Naive thymus-derived CD4-positive, alpha-beta T cell (primary cell): Measurements from ENCODE around the gene CLN3. TPM values are rescaled to one million over a fixed set of nuclear protein-coding genes. Genes with fewer than 3 reads are reported as not detected.

Source experiments
- ATAC-seq: fragments of 150-1000 bp; cut with Tn5 transposase; 2 replicates; pipeline ENCODE4 v1.10.0; 2021; ENCODE audit warnings: mild to moderate bottlenecking, moderate library complexity
- CTCF ChIA-PET: fragments of 350-600 bp; sonication (Branson Sonifier 250); formaldehyde crosslinking; loops from one replicate; lab custom pipeline; 2021; ENCODE audit warnings: antibody characterized with exemption; lab: Charles Lee
- POLR2A ChIA-PET: fragments of 350-600 bp; sonication (Branson Sonifier 250); formaldehyde crosslinking; loops from one replicate; lab custom pipeline; 2021; ENCODE audit warnings: antibody characterized with exemption, inconsistent platforms; lab: Charles Lee
- DNase-seq, 9 donors: peaks; one replicate each; pipeline versions ENCODE4 v3.0.0 to v3.0.0-alpha.2; 2020 to 2022; ENCODE audit warnings: mixed read lengths in 1 of 9
- H3K27ac ChIP-seq: one replicate; pipeline ENCODE4 v1.7.0; 2013; ENCODE audit warnings: mild to moderate bottlenecking, low read depth, low read length, moderate library complexity
- H3K27me3 ChIP-seq, 2 donors: one replicate each; pipeline ENCODE4 v1.7.0; 2013; ENCODE audit warnings: low read length in 2 of 2, mild to moderate bottlenecking in 2 of 2, moderate library complexity in 2 of 2; ENCODE audit not compliant: control insufficient read depth in 2 of 2, insufficient read depth in 2 of 2
- H3K36me3 ChIP-seq, 3 experiments: 1 replicate in 2 of 3; 2 replicates in 1 of 3; pipeline ENCODE4 v1.7.0; 2013; ENCODE audit warnings: low read length in 3 of 3, mild to moderate bottlenecking in 3 of 3, moderate library complexity in 1 of 3; ENCODE audit not compliant: insufficient read depth in 3 of 3, control insufficient read depth in 2 of 3
- H3K4me1 ChIP-seq, 2 donors: one replicate each; pipeline ENCODE4 v1.7.0; 2013; ENCODE audit warnings: low read length in 2 of 2, mild to moderate bottlenecking in 2 of 2, moderate library complexity in 1 of 2; ENCODE audit not compliant: control insufficient read depth in 2 of 2, insufficient read depth in 2 of 2
- H3K4me3 ChIP-seq: 2 replicates; pipeline ENCODE4 v1.7.0; 2013; ENCODE audit warnings: mild to moderate bottlenecking, low read length
- H3K9me3 ChIP-seq, 3 experiments: 1 replicate in 2 of 3; 2 replicates in 1 of 3; pipeline ENCODE4 v1.7.0; 2013; ENCODE audit warnings: low read length in 3 of 3; ENCODE audit not compliant: control insufficient read depth in 2 of 3
- H3K27ac Mint-ChIP-seq, 9 donors: one replicate each; pipeline ENCODE4 v1.8.0; 2020 to 2022; ENCODE audit warnings: mixed read lengths in 9 of 9, mild to moderate bottlenecking in 8 of 9, moderate library complexity in 5 of 9, inconsistent platforms in 2 of 9
- H3K27me3 Mint-ChIP-seq, 5 donors: one replicate each; pipeline ENCODE4 v1.8.0; 2021 to 2022; ENCODE audit warnings: mixed read lengths in 5 of 5, mild to moderate bottlenecking in 1 of 5
- H3K36me3 Mint-ChIP-seq, 5 donors: one replicate each; pipeline ENCODE4 v1.8.0; 2020 to 2022; ENCODE audit warnings: mixed read lengths in 5 of 5, mild to moderate bottlenecking in 3 of 5, inconsistent platforms in 1 of 5
- H3K4me1 Mint-ChIP-seq, 7 donors: one replicate each; pipeline ENCODE4 v1.8.0; 2020 to 2022; ENCODE audit warnings: mixed read lengths in 7 of 7, mild to moderate bottlenecking in 3 of 7, inconsistent platforms in 1 of 7
- H3K4me3 Mint-ChIP-seq, 10 donors: one replicate each; pipeline ENCODE4 v1.8.0; 2020 to 2022; ENCODE audit warnings: mild to moderate bottlenecking in 10 of 10, mixed read lengths in 10 of 10, moderate library complexity in 6 of 10, inconsistent platforms in 2 of 10
- H3K9me3 Mint-ChIP-seq, 11 donors: one replicate each; pipeline ENCODE4 v1.8.0; 2020 to 2022; ENCODE audit warnings: mixed read lengths in 11 of 11, mild to moderate bottlenecking in 4 of 11, inconsistent platforms in 1 of 11, moderate library complexity in 1 of 11
- intact Hi-C, 2 donors: fragments of 100-400 bp; cut with micrococcal nuclease; formaldehyde crosslinking; loops; one replicate each; pipeline ENCODE4 v1.15.1; 2023
- polyA plus RNA-seq, 2 donors: library from polyadenylated mRNA; unstranded; fragments of 300-500 nt; fragmentation: Illumina TruSeq; gene quantifications; one replicate each; pipeline ENCODE4 v1.2.3, GENCODE V29; 2021
- total RNA-seq, 6 experiments: library from RNA in 5 of 6; stranded (reverse) in 5 of 6; gene quantifications; 1 replicate in 5 of 6; 2 replicates in 1 of 6; pipeline ENCODE4 v1.2.3 and lab custom pipeline; 2021 to 2026

The CLN3 gene
- total RNA-seq (10 to 100 TPM; 56.5 to 76.3 (median 70.7) TPM), polyA plus RNA-seq (10 to 100 TPM; 16.0 to 27.3 TPM), total RNA-seq (lab: John Stamatoyannopoulos, UW) (14.3 reads per million, percentile 43 among the genes with 10 or more reads in this experiment)

- peak within 1 kb of the TSS; percentile 95 to 100 (median 98) for H3K4me3 Mint-ChIP-seq
- DNase-seq (peak; percentile 73 to 95 (median 93)), ATAC-seq (peak; percentile 78)
- POLR2A ChIA-PET: interaction anchor here (0.6 to 5.2 kb wide), 12 partner anchors 12 to 1629 kb away, joined by 3 to 72 read pairs (median 4); partner anchors contain the start of gene SGF29
- Histone ChIP-seq H3K36me3 (peaks cover 9 to 31% (median 17%) of the 10 kb centered on the region in 3 experiments), H3K9me3 (no peaks in the 10 kb centered on the region), H3K4me1 (peaks cover 31 to 40% of the 10 kb centered on the region in 2 donors), H3K27me3 (no peaks in the 10 kb centered on the region), H3K27ac (peak within 1 kb of the TSS; percentile 95), H3K4me3 (peak within 1 kb of the TSS; percentile 98)
- H3K27ac Mint-ChIP-seq: peak within 1 kb of the TSS; percentile 99 to 100 (median 100)
- CTCF ChIA-PET: interaction anchor here (0.6 to 2.2 kb wide), 7 partner anchors 8 to 212 kb away, joined by 3 to 10 read pairs (median 3); no protein-coding TSS in a partner anchor
- H3K4me1 Mint-ChIP-seq: peaks cover 41 to 77% (median 62%) of the 10 kb centered on the region in 7 donors
- intact Hi-C loops: loop anchor here in 1 of 2 donors (1.0 to 10.0 kb wide), 6 partner anchors 62 to 353 kb away; partner anchors contain the start of genes SBK1, TUFM and XPO6
- peaks cover 0 to 20% (median 4%) of the 10 kb centered on the region in 5 donors for H3K36me3 Mint-ChIP-seq
- peaks cover 0 to 4% (median 0%) of the 10 kb centered on the region in 11 donors for H3K9me3 Mint-ChIP-seq
- H3K27me3 Mint-ChIP-seq: no peaks in the 10 kb centered on the region
Observed at GRCh38 chr16:28491970-28492474, at the start of gene CLN3. CLN3 (minus strand) TSS chr16:28492074; CDS start chr16:28491759, 315 bp downstream.

- DNase-seq (no peak), ATAC-seq (no peak)
- H3K4me3 Mint-ChIP-seq: no peak overlapping the region
- H3K9me3 ChIP-seq: no peaks in the 10 kb centered on the region
- H3K4me1 Mint-ChIP-seq: peaks cover 5 to 51% (median 26%) of the 10 kb centered on the region in 7 donors
- no peak overlapping the region for H3K4me3 ChIP-seq
- ChIA-PET CTCF (interaction anchor here (0.6 kb wide), 1 partner anchor 235 kb away, joined by 7 read pairs; no protein-coding TSS in a partner anchor), POLR2A (interaction anchor here (1.5 kb wide), 1 partner anchor 16 kb away, joined by 6 read pairs; no protein-coding TSS in a partner anchor)
- peaks cover 3 to 4% of the 10 kb centered on the region in 2 donors for H3K4me1 ChIP-seq
- H3K27ac ChIP-seq: no peak overlapping the region
- intact Hi-C loops: no loop called here
- no peaks in the 10 kb centered on the region for H3K27me3 Mint-ChIP-seq
- peak overlapping the region in 4 of 9 donors; percentile 34 to 60 (median 42) for H3K27ac Mint-ChIP-seq
- H3K9me3 Mint-ChIP-seq: peaks cover 0 to 1% (median 0%) of the 10 kb centered on the region in 11 donors
- no peaks in the 10 kb centered on the region for H3K27me3 ChIP-seq
- H3K36me3 Mint-ChIP-seq: no peaks in the 10 kb centered on the region
- H3K36me3 ChIP-seq: no peaks in the 10 kb centered on the region
Observed at GRCh38 chr16:28540346-28540745, 48.5 kb upstream of the CLN3 start.

GRCh38 chr16:28538733-28539596 lies 47.1 kb upstream of the CLN3 start, which contains the start of gene NUPR1:
NUPR1 (minus strand) TSS chr16:28538974; CDS start chr16:28538907, 67 bp downstream.
- DNase-seq: no peak
- Histone ChIP-seq H3K36me3 (no peaks in the 10 kb centered on the region), H3K27me3 (no peaks in the 10 kb centered on the region), H3K27ac (no peak within 1 kb of the TSS), H3K4me3 (no peak within 1 kb of the TSS), H3K9me3 (no peaks in the 10 kb centered on the region), H3K4me1 (peaks cover 17 to 18% of the 10 kb centered on the region in 2 donors)
- Mint-ChIP-seq H3K36me3 (peaks cover 0 to 6% (median 4%) of the 10 kb centered on the region in 5 donors), H3K27me3 (no peaks in the 10 kb centered on the region), H3K4me1 (peaks cover 18 to 65% (median 40%) of the 10 kb centered on the region in 7 donors), H3K4me3 (peak within 1 kb of the TSS in 1 of 10 donors; percentile 2), H3K9me3 (peaks cover 0 to 4% (median 0%) of the 10 kb centered on the region in 11 donors), H3K27ac (peak within 1 kb of the TSS; percentile 5 to 87 (median 76))
- CTCF ChIA-PET: no interaction called here
- ATAC-seq: no peak
- POLR2A ChIA-PET: no interaction called here
- intact Hi-C loops: no loop called here

GRCh38 chr16:28537964-28538732 lies 46.3 kb upstream of the CLN3 start:
- Histone ChIP-seq H3K27ac (no peak overlapping the region), H3K4me1 (peaks cover 19% of the 10 kb centered on the region in 2 donors), H3K27me3 (no peaks in the 10 kb centered on the region), H3K36me3 (no peaks in the 10 kb centered on the region), H3K4me3 (no peak overlapping the region), H3K9me3 (no peaks in the 10 kb centered on the region)
- Mint-ChIP-seq H3K4me1 (peaks cover 18 to 70% (median 47%) of the 10 kb centered on the region in 7 donors), H3K9me3 (peaks cover 0 to 4% (median 0%) of the 10 kb centered on the region in 11 donors), H3K4me3 (peak overlapping the region in 1 of 10 donors; percentile 2), H3K27ac (peak overlapping the region; percentile 5 to 87 (median 76)), H3K27me3 (no peaks in the 10 kb centered on the region), H3K36me3 (peaks cover 0 to 8% (median 4%) of the 10 kb centered on the region in 5 donors)
- CTCF ChIA-PET: no interaction called here
- POLR2A ChIA-PET: interaction anchor here (0.7 kb wide), 1 partner anchor 22 kb away, joined by 3 read pairs; no protein-coding TSS in a partner anchor
- intact Hi-C loops: no loop called here
- no peak for ATAC-seq
- no peak for DNase-seq

GRCh38 chr16:28537076-28537475 lies 45.2 kb upstream of the CLN3 start:
- POLR2A ChIA-PET: interaction anchor here (0.6 to 1.8 kb wide), 4 partner anchors 10 to 15 kb away, joined by 4 to 7 read pairs (median 5); no protein-coding TSS in a partner anchor
- peaks cover 0 to 8% (median 4%) of the 10 kb centered on the region in 5 donors for H3K36me3 Mint-ChIP-seq
- peaks cover 0 to 4% (median 0%) of the 10 kb centered on the region in 11 donors for H3K9me3 Mint-ChIP-seq
- DNase-seq: peak in 1 of 9 donors; percentile 5
- Histone ChIP-seq H3K9me3 (no peaks in the 10 kb centered on the region), H3K27me3 (no peaks in the 10 kb centered on the region), H3K36me3 (no peaks in the 10 kb centered on the region), H3K4me1 (peaks cover 19% of the 10 kb centered on the region in 2 donors), H3K27ac (no peak overlapping the region), H3K4me3 (no peak overlapping the region)
- intact Hi-C loops: no loop called here
- no peaks in the 10 kb centered on the region for H3K27me3 Mint-ChIP-seq
- H3K27ac Mint-ChIP-seq: peak overlapping the region in 7 of 9 donors; percentile 10 to 84 (median 78)
- peaks cover 18 to 70% (median 48%) of the 10 kb centered on the region in 7 donors for H3K4me1 Mint-ChIP-seq
- H3K4me3 Mint-ChIP-seq: peak overlapping the region in 2 of 10 donors; percentile 7 to 23
- CTCF ChIA-PET: no interaction called here
- no peak for ATAC-seq
